WERI-Rb-1 (cell line): ENCODE measurements around the gene CKB.

Experiments
- DNase-seq: peaks from one replicate; pipeline ENCODE4 v3.0.0-alpha.2; 2020
- H3K27ac ChIP-seq: fragments of 250-450 bp; sonication (Bioruptor Pico); 2 replicates; pipeline ENCODE4 v1.5.1; 2020; ENCODE audit warnings: mild to moderate bottlenecking, moderate library complexity
- H3K27me3 ChIP-seq: fragments of 250-450 bp; sonication (Bioruptor Pico); 2 replicates; pipeline ENCODE4 v1.5.1; 2021; ENCODE audit warnings: mild to moderate bottlenecking, low read depth, moderate library complexity; ENCODE audit not compliant: insufficient read depth, severe bottlenecking
- H3K36me3 ChIP-seq: fragments of 250-450 bp; sonication (Bioruptor Pico); 2 replicates; pipeline ENCODE4 v1.5.1; 2020; ENCODE audit warnings: mild to moderate bottlenecking, moderate library complexity
- H3K4me3 ChIP-seq: 2 replicates; pipeline ENCODE4 v1.5.1; 2011; ENCODE audit warnings: low read depth, mild to moderate bottlenecking, control low read depth, low read length
- H3K9me3 ChIP-seq: fragments of 250-450 bp; sonication (Bioruptor Pico); 2 replicates; pipeline ENCODE4 v1.5.1; 2021; ENCODE audit warnings: mild to moderate bottlenecking, moderate library complexity; ENCODE audit not compliant: severe bottlenecking
- CTCF ChIP-seq: IDR thresholded peaks from 2 replicates; pipeline ENCODE4 v1.5.1; 2011; ENCODE audit warnings: low read depth, mild to moderate bottlenecking, control low read depth, inconsistent platforms, low read length

Gene CKB

GRCh38 chr14:103543721-103544387, 21.2 kb upstream of the CKB start:
- TF ChIP-seq CTCF: no peak
- Histone ChIP-seq H3K27me3 (no peaks in the 10 kb centered on the region), H3K36me3 (no peaks in the 10 kb centered on the region), H3K4me3 (no peak overlapping the region), H3K9me3 (no peaks in the 10 kb centered on the region), H3K27ac (peak overlapping the region; percentile 77)
- no peak for DNase-seq

GRCh38 chr14:103543140-103543539, 20.5 kb upstream of the CKB start:
- no peaks in the 10 kb centered on the region for H3K36me3 ChIP-seq
- DNase-seq: no peak
- H3K27me3 ChIP-seq: no peaks in the 10 kb centered on the region
- H3K27ac ChIP-seq: peak overlapping the region; percentile 77
- no peak overlapping the region for H3K4me3 ChIP-seq
- H3K9me3 ChIP-seq: no peaks in the 10 kb centered on the region
- TF ChIP-seq CTCF: no peak

- no peak for TF ChIP-seq CTCF
- Histone ChIP-seq H3K36me3 (no peaks in the 10 kb centered on the region), H3K9me3 (no peaks in the 10 kb centered on the region), H3K4me3 (no peak overlapping the region), H3K27ac (peak overlapping the region; percentile 77), H3K27me3 (no peaks in the 10 kb centered on the region)
- peak; percentile 78 for DNase-seq
These were observed 20.0 kb upstream of the CKB start for GRCh38 chr14:103542605-103543088.

- no peaks in the 10 kb centered on the region for H3K27me3 ChIP-seq
- no peak for TF ChIP-seq CTCF
- H3K4me3 ChIP-seq: no peak overlapping the region
- no peaks in the 10 kb centered on the region for H3K9me3 ChIP-seq
- H3K36me3 ChIP-seq: no peaks in the 10 kb centered on the region
- H3K27ac ChIP-seq: peak overlapping the region; percentile 77
- no peak for DNase-seq
These were observed 19.3 kb upstream of the CKB start for GRCh38 chr14:103541709-103542604.

DNA sequence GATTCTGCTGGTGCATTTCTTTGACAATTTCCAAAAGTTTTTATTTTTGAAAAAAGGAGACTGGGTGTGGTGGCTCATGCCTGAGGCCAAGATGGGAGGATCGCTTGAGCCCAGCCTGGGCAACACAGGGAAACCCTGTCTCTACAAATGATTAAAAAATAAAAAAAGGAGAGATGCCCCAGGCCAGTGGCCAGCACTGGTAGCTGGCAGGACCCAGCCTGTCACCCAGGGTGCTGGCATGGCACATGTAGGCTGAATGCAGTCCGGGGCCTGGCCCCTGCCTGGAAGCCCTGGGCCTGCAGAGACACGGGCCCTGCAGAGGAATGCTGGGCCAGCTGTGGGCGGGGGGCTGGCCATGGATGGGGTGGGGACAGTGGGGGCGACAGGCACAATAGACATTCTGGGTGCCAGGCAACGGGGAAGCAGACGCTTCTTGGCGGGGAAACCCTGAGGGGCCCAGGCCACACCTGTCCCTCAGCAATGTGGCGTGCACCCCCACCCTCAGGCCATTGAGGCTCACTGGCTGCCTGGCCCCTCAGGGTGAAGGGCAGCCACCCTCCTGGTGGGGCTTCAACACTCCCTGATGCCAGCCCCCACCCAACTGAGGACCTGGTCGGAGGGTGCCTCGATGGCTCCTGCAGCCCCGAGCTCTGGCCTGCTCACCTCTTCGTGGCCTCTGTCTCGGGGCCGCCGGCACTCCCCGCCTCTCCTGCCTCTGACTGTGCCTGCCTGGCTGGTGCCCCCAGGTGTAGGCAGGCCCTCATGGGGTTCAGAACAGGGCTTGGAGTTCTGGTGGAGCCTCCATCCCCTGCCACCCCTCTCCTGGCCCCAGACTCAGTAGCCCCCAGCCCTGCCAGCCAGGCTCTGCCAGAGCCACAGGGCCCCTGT, 18.4 kb upstream of the CKB start:
- Histone ChIP-seq H3K4me3 (no peak overlapping the region), H3K27me3 (no peaks in the 10 kb centered on the region), H3K9me3 (no peaks in the 10 kb centered on the region), H3K27ac (peak overlapping the region; percentile 94), H3K36me3 (no peaks in the 10 kb centered on the region)
- DNase-seq: no peak
- no peak for TF ChIP-seq CTCF
